Eye (tissue), 1 donor: ENCODE results near the gene NKX1-2.

Experiments
- DNase-seq: peaks from one replicate; pipeline ENCODE4 v3.0.0-alpha.2; 2015

Gene NKX1-2

DNA sequence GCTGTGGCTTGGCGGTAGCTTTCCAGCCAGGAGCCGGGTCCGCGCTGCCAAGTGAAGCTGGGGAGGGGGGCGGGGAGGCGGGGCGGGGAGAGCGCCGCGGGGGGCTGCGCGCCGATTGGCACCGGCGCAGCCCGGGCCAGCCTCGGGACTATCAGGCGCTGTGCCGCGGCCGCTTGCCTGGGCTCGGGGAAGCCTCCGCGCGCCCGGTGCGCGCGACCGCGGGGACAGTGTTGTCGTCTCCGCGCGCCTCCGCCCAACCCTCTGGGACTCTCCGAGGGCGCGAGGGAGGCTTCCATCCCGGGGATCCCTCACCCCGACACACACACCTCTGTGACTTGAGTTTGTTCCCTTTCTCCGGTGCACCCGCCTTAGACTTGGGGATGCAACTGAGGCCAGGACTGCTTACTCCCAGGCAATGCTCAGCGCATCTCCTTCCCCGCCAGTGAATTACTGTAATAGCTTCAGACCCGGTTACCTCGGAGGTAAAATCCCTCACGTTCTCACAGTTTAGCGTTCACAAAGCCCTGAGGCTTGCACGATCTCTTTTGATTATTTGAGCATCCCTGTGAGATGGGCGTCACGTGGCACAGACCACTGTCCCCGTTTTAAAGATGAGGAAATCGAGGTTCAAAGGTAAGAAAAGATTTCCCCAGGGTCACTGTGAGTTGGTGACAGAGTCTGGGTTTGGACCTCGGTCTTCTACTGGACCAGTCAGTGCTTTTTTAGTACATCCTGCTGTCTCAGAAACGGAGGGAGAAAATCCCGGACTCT is at the start of gene NKX1-2:
Gene NKX1-2, minus strand, starts transcription at position 24 of the 771 bp plus-strand sequence. CDS start 92 bp downstream, outside the sequence.
- DNase-seq = peak; percentile 69

DNA sequence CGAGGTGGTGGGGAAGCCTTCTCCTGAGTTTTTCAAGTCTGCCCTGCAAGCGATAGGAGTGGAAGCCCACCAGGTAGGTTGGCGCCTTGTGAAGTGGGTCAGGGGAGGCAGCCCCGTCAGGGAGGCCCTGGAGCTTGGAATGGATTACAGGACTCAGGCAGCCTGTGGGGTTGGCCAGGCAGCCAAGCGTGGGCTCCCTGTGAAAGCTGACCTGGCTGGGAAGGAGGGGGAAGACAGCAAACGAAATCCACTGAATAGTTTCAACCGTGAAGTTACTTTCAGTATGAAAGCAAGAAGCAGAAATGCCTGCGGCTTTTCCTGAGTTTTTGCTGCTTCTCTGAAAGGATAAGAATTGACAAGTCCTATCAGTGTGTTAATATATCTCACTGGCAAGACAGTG is 48.2 kb upstream of the NKX1-2 start:
- no peak for DNase-seq

DNA sequence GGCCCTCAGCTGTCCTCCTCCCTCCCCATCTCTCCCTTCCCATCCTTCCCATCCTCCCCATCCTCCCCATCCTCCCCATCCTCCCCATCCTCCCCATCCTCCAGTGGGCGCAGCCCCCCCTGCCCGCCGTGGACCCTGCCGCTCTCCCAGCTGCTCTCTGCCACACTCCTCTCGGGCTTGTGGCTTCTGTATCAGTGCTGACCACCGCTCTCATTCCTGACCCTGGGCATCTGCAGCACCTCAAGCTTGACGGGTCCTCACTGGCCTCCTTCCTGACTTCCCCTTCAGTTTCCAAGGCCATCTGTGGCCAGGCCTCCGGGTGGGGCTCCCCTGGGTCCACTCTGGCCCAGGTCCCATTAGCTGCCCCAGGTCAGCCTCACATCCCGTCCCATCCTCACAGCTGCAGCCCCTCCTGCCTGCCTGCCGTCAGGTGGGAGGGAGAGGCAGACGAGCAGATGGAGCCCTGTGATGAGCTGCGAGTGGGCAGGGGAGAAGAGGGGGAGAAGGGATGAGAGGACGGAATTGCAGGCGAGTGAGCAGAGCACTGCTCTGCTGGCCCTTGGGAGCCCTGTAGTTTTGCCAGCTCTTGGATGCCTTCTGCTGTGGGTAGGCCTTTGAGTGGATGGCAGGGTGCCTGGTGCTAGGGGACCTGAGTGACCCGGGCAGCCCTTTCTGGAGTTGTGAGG is 47.5 kb upstream of the NKX1-2 start:
- peak; percentile 52 for DNase-seq

DNA sequence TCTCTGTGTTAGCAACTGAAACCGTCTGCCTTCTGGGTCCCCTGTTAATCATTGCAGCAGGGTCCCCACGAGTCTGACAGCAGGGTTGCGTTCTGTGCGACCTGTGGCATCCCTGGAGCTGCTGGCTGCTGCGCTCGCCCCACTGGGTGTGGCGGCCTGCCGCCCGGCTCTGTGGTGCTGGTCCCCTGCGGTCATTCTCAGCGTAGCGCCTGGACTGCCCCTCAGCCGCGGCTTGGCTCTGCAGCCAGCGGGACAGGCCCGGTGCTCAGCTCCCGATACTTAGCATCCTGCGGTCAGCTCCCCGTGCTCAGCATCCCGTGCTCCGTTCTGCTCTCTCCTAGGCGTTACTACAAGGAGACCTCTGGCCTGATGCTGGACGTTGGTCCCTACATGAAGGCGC is 46.8 kb upstream of the NKX1-2 start:
- DNase-seq = no peak

DNA sequence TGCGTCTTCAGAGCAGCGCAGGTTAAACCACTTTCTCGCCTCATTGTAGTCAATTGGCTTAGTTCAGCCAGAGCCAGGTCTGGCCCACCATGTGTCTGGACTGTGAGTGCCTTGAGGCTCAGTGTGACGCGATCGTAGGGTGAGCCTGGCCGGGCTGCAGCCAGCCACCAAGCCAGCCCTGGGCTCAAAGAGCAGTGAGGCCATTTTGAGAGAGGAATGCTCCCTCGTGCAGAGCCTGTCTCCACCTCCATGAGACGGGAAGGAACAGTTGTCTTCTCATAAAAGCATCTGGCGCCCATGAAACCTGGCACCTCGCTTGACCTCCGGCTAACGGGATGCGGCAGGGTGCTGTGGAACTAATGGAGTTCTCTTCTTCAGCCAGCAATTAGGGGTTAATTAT is 46.3 kb upstream of the NKX1-2 start:
- DNase-seq = no peak

DNA sequence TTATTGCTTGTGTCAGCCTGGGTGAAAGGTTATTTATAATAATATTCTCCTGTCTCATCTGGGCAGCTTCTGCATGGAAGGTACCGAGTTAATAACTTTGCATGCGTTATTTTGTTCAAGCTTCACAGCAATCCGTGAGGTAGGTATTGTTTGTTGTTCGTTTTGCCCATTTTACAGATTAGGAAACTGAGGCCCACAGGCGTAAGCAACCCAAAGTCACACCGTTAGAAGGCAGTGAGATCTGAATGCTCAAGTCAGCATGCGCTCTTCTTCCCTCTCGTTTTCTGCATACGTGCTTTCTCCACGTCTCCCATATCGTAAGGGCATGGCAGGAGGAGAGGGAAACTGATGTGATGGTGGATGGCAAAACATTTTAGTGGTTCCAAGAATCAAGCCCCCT is 45.9 kb upstream of the NKX1-2 start:
- DNase-seq = no peak

DNA sequence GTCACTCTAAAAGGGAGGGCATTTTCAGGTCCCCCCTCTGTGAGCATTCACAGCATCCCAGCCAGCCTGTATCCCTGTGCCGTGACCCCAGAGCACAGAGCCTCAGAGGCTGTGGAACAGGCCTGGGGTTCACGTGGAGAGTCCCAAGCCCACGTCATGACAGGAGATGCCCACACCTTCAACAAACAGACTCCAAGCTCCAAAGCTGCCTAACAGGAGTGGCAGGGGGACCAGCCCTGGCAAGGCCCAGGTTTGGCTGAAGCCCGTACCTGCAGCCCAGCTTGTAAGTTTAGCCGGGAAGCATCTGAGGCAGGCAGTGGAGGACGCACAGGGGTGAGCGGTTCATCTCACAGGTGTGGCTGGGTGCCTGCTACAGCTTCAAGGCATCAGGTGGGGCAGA is 45.3 kb upstream of the NKX1-2 start:
- no peak for DNase-seq

DNA sequence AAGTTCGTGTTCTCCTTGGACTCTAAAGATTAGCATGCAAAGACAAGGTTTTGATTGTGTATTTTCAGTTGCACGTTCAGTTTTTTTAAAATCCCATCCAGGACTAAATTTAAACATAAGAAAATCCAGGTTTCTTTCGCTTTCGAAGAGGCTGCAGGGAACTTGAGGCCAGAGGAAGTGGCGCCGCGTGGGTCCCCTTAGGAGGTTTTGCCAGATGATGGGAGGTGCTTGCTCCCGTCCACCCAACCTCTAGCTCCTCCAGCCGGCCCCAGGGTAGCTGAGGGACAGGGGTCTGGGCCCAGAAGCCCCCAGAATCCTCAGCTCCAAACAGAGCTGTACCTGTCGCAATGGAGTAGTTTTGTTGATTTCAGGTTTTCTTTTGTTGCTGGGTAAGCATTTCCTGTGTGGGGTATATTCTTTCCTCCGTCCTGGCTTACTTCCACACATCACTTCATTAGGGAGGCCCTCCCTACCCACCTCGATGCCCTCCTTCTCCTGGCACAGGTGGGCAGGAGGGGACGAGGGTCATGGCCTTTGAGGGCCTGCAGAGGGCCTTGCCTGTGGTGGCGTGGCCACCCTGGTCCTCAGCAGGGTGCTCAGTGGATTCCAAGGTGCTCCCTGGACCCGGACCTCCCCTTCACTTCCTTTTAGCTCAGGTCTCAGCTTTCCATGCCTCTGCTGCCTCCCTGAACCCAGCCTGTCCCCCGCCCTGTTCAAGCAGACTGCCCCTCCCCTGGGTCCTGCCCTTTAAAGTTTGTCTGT is 44.4 kb upstream of the NKX1-2 start:
- DNase-seq = no peak

DNA sequence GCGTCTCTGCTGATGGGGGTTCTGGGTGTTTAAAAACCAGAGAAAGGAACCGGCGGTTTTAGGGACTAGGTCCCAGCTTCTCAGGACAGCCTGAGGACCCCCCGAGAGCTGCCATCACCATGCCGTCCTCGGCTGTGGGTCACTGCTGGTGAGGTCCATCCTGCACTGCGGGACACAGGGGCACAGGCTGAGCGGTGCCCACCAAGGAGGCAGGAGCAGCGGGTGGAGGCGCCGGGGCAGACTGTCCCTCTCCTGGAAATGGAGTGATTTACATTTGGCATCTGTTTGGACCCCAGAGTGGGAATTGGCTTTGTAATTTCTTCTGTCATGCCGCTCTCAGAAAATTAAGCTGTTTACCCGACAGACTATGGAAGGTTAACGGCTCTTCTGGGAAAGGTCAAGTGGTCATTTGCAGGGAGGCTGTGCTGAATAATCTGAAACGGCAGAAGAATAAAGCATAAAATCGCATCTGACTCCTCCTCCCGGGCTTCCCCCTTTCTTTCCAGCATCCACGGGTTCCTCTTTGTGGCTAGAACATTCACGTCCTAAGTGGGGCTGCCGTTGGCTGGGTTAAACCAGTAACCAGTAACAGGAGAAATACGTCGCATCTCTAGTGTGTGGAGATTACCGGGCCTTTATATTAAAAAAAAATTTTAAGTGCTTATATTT is 43.5 kb upstream of the NKX1-2 start:
- DNase-seq = no peak

DNA sequence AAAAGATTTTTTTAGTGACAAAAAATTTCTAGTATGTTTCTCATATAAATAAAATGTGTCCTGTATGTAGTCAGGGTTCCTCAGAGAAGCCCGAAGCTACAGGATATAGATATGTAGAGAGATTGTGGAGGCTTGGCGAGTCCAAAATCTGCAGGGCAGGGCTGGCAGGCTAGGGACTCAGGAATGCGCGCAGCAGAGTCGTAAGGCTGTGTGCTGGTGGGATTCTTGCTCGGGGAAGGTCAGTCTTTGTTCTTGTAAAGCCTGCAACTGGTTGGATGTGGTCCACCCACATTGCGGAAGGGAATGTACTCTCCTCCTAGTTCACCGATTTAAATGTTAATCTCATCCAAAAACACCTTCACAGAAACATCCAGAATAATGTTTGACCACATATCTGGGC is 42.4 kb upstream of the NKX1-2 start:
- DNase-seq = no peak

DNA sequence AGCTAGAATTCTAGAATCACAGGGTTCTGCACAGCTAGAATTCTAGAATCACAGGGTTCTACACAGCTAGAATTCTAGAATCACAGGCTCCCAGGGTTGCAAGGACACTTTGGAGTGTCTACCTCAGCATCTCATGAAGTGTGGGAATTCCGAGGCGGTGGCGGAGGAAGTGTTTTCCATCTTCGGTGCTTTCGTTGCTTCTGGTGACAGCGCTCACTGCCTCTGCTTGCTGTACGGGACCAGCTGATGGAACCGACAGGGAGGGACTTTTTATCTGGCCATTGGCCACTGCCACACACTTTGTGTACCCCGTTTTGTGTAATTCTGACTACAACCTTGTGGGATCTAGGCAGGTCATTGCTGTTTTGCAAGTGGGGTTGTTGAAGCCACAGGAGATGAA is 41.3 kb upstream of the NKX1-2 start:
- DNase-seq = no peak

DNA sequence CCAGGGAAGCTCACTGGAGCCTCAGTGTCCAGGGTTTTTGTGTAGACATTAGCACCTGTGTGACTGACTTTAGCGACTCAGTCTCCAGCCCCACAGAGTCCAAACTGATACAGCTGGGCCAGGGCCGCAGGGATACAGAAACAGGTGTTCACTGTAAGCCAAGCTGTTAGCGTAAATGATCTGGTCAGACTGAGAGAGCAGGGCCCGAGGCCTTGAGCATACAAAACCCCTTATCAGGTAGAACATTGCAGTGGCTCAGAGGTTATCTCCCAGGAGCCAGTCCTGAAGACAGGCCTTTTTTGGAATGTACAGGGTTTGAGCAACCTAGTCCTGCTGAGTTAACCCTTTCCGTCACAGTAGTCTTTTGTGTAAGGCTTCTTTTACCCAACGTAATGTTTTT is 36.8 kb upstream of the NKX1-2 start:
- no peak for DNase-seq

DNA sequence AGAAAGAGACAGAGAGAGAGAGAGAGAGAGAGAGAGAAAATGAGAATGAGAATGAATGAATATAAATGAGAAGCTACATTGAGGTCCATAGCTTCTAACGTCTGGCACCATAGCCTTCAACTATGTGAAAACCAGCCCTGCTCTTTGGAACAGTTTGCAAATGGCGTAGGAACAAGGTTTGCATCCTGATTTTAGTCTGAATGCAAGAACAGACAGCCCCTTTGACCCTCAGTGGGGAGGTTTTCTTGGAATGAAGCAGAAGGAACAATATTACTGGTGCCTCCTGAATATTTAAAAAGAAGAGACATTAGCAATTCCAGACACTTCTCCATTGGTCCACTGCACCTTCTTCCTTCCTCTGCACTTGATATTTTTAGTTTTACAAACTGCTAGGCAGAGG is 34.8 kb upstream of the NKX1-2 start:
- DNase-seq = no peak

DNA sequence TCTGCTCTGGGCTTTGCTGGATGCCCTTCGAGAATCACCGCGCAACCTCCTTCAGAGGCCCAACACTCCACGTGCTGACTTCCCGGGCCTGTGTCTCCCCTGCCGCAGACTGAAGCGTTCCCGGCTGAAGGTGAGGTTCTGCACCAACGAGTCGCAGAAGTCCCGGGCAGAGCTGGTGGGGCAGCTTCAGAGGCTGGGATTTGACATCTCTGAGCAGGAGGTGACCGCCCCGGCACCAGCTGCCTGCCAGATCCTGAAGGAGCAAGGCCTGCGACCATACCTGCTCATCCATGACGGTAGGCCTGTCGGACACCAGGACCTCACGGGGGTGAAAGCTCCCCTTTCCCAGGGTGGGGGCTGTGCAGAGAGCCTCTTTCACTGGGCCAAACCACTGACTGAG is 34.2 kb upstream of the NKX1-2 start:
- no peak for DNase-seq

DNA sequence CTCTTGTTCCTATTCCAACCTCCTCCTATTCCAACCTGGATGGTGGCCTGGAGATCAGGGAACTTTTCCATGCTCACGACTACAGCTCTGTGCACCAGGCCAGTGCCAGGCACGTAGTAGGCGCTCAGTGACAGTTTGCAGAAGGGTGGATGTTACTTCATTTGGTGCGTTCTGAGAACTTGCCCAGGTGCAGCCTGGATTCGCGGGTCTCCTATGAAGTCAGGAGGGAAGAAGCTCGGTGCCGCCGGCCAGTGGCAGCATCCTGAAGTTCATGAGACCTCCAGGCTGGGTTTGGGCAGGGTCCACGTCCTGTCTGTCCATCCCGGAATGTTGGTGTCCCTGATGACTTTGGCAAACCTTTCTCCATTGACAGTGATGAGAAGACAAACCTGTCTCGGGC is 33.0 kb upstream of the NKX1-2 start:
- DNase-seq = no peak

DNA sequence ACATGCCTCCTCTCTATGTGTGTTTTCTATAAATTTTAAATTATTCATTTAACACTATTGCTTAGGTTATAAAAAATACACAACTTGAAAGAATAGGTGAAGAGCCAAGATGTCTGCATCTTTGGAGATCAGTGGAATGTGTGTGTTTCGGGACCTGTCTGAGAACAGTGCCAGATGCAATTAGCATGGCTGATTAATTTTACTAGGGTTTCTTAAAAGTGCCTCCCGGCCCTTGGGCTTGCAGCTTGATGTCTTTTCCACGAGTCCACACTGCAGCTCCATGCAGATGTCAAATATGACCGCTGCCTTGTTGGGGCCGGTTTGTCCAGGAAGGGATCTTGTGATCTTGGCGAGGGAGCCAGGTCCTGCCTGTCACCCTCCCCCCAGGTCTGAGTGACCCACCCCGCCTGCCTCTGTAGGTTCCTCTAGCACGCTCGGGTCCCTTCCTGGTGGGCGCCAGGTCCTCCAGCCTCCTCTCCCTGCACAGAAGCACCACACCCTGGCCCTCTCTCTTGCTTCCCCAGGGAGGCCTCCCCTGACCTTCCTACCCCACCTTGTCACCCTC is 32.5 kb upstream of the NKX1-2 start:
- DNase-seq = no peak

DNA sequence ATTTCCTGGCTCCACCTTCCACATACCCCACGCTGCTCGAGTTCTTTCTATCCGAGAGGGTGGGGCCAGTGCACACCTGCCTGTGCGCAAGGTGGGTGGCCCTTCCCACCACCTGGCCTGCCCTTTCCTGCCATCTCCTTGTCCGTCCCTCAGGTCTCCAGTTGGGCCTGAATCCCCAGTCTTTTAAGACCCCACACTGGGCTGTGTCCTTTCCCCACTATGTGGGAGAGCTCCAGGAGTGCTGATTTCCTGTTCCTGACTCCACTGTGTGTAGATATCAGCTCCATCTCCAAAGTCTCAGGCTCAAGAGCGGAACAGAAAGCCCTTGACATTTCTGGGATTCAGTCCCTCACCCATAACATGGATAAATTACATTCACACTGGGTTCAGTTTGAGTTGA is 31.9 kb upstream of the NKX1-2 start:
- DNase-seq = no peak

DNA sequence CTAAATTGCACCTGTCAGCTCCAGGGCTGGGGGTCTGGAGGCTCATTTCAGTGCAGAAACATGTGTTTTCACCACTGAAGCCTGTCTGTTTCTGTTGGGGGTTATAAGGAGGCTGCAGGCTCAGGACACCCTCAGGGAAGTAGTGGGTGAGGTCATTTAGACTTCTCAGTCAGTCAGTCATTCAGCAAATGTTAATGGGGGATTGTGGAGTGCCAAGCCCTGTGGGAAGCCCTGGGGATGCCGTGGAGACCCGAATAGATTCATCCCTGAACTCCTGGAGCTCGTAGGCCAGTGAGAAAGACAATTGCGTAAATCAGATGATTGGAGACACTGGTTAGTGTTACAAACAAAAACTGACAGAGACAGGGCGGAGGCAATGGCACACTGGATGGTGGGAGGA is 31.0 kb upstream of the NKX1-2 start:
- DNase-seq = no peak

DNA sequence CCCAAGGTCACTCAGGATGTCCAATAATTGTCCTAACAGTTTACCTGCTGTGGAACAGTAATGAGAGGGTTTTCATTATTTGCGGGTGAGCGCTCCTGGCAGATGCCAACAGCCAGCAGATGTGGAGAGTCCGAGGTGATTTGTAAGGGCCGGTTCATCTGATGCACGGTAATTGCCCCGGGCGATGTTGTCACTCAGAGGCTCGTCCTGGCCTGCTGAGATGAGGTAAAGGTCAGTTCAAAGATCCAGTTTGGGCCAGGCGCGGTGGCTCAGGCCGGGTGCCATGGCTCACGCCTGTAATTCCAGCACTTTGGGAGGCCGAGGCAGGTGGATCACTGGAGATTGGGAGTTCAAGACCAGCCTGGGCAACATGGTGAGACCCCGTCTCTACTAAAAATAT is 28.7 kb upstream of the NKX1-2 start:
- DNase-seq = peak; percentile 47

DNA sequence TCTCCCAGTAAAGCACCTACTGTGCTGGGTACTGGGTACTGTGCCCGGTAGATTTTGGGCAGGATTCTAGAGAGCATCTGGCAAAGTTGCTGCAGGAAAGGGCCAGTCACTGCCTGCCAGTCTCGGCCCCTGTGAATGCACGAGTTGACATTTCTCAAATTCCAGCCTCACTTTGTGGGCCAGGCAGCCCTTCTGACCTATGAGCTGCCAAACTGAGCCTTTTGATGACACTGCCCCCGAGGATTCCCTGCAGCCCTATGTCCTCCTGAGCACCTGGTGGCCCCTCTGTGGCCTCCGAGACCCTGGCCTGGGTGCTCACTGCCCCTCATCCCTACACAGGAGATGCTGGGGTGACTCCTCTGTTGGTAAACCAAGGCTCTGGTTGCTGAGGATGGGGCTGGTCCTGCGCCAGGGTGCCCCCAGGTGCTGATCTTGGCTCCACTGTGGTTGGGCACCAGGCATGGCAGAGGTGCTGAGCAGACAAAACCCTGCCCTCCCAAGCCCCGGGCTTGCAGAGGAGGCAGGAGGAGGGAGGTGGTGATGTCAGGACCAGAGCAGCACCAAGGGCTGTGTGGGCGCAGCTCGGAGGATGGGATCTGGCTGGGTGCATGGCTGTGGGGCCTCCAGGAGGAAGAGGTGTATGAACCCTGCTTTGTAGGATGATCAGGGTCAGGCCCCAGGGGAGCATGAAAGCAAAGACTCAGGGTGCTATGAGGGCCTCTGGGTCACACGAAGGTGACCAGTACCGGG is 28.0 kb upstream of the NKX1-2 start:
- no peak for DNase-seq

DNA sequence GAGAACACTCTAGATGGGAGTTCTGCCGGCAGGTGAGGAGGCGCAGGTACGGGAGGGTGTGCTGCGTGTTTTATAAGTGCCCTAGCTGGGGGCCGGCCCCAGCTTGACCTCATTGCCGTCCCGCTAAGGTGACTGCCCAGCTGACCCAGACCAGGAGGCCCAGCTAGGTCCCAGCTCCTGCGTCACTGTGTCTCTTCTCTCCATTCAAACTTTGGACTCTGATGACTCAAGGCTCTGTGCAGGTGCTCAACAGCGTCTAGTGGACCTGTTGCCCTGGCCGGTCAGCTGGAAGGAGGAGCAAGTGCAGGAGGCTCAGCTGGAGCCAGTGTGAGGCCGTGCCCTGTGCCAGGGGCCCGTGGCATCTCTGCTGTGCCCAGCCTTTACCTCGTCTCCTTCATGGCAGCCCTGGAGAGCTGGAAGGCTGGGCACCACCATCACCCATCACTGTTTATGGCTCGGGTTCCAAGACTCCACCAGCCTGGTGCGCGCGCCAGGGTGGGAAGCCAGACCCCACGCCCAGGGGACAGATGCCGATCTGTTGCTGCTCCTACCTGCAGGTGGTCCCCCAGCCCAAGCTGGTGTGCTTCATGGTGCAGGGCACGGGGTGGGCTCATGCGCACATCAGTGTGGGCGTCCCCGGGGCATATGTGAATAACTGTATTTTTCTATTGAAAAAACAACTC is 26.3 kb upstream of the NKX1-2 start:
- DNase-seq = no peak
